Measurements from ENCODE around the gene ACACB.

Gene ACACB

GRCh38 chr12:109097435-109098182, 18.8 kb upstream of the ACACB start, which contains the start of gene UNG:
TSS of gene UNG (plus strand) at chr12:109097597. CDS start at chr12:109097680, 83 bp downstream.
- TF ChIP-seq CTCF (IDR thresholded peaks at IDR 0.05; ENCODE audit: extremely low read depth, insufficient read depth, missing control alignments), result no peak
- peak; percentile 99 for DNase-seq (ENCODE audit: low spot score)
- in situ Hi-C loops (cut with MboI; ENCODE audit: low pct_unique_long_range_greater_than_20kb, low sequenced_read_pairs, unreplicated experiment), result loop anchor here (25.0 kb wide), 2 partner anchors 235 to 435 kb away; partner anchors contain the start of gene SSH1

GRCh38 chr12:109098183-109098604, 18.2 kb upstream of the ACACB start:
- in situ Hi-C loops (cut with MboI; ENCODE audit: low pct_unique_long_range_greater_than_20kb, low sequenced_read_pairs, unreplicated experiment), result loop anchor here (25.0 kb wide), 2 partner anchors 236 to 436 kb away; partner anchors contain the start of gene SSH1
- no peak for DNase-seq (ENCODE audit: low spot score)
- no peak for TF ChIP-seq CTCF (IDR thresholded peaks at IDR 0.05; ENCODE audit: extremely low read depth, insufficient read depth, missing control alignments)

GRCh38 chr12:109098651-109099050, 17.7 kb upstream of the ACACB start:
- in situ Hi-C loops (cut with MboI; ENCODE audit: low pct_unique_long_range_greater_than_20kb, low sequenced_read_pairs, unreplicated experiment), result loop anchor here (25.0 kb wide), 2 partner anchors 236 to 436 kb away; partner anchors contain the start of gene SSH1
- DNase-seq (ENCODE audit: low spot score), result no peak
- no peak for TF ChIP-seq CTCF (IDR thresholded peaks at IDR 0.05; ENCODE audit: extremely low read depth, insufficient read depth, missing control alignments)

GRCh38 chr12:109099431-109100020, 16.9 kb upstream of the ACACB start:
- no peak for TF ChIP-seq CTCF (IDR thresholded peaks at IDR 0.05; ENCODE audit: extremely low read depth, insufficient read depth, missing control alignments)
- in situ Hi-C loops (cut with MboI; ENCODE audit: low pct_unique_long_range_greater_than_20kb, low sequenced_read_pairs, unreplicated experiment), result loop anchor here (25.0 kb wide), 3 partner anchors 237 to 437 kb away; partner anchors contain the start of gene SSH1

GRCh38 chr12:109100741-109101140, 15.6 kb upstream of the ACACB start:
- in situ Hi-C loops (cut with MboI; ENCODE audit: low pct_unique_long_range_greater_than_20kb, low sequenced_read_pairs, unreplicated experiment), result loop anchor here (25.0 kb wide), 1 partner anchor 287 kb away; no protein-coding TSS in a partner anchor
- DNase-seq (ENCODE audit: low spot score), result no peak
- no peak for TF ChIP-seq CTCF (IDR thresholded peaks at IDR 0.05; ENCODE audit: extremely low read depth, insufficient read depth, missing control alignments)

More at GRCh38 chr12:109099431-109100020, 16.9 kb upstream of the ACACB start:
- DNase-seq (ENCODE audit: low spot score), result no peak

- in situ Hi-C loops (cut with MboI; ENCODE audit: low pct_unique_long_range_greater_than_20kb, low sequenced_read_pairs, unreplicated experiment), result loop anchor here (25.0 kb wide), 1 partner anchor 285 kb away; no protein-coding TSS in a partner anchor
- no peak for DNase-seq (ENCODE audit: low spot score)
- no peak for TF ChIP-seq CTCF (IDR thresholded peaks at IDR 0.05; ENCODE audit: extremely low read depth, insufficient read depth, missing control alignments)
Measured at GRCh38 chr12:109102491-109102890, 13.9 kb upstream of the ACACB start.

Data from GM13977 (cell line).